ENCODE results near the gene ZFP36L2. TPM values are rescaled to one million over a fixed set of nuclear protein-coding genes. Genes with fewer than 3 reads are reported as not detected.

Gene ZFP36L2, protein sequence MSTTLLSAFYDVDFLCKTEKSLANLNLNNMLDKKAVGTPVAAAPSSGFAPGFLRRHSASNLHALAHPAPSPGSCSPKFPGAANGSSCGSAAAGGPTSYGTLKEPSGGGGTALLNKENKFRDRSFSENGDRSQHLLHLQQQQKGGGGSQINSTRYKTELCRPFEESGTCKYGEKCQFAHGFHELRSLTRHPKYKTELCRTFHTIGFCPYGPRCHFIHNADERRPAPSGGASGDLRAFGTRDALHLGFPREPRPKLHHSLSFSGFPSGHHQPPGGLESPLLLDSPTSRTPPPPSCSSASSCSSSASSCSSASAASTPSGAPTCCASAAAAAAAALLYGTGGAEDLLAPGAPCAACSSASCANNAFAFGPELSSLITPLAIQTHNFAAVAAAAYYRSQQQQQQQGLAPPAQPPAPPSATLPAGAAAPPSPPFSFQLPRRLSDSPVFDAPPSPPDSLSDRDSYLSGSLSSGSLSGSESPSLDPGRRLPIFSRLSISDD
- total RNA-seq = 100 to 1,000 TPM in 3 of 4 donors, 10 to 100 TPM in 1; 90.0 to 141 (median 116) TPM

DNA sequence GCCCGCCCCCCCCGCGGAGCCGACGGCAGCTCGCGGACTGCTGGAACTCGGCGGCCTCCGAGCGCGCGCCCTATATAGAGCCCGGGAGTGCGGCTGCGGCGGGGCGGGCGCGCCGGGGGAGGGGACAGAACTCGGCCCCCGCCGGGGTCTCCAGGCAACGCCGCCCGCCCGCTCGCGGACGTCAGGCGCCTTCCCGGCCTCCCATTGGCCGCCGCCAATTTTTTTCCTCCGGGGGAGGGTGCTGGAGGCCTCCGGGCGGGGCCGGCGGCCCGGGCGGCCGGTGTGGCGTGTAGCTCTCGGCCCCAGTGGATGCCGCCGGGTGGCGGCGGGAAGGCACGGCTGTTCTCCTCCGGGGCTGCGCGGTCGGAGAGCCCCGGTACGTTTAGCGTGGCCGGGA lies at the start of gene ZFP36L2:
Gene ZFP36L2 (minus strand): TSS at position 49 of the 397 bp plus-strand sequence. CDS start 291 bp downstream, outside the sequence.
- peak; percentile 87 to 94 for DNase-seq (ENCODE audit: low spot score in 2 of 2)
- peaks cover 0 to 40% (median 33%) of the 10 kb centered on the region in 4 donors for H3K4me1 ChIP-seq
- TF ChIP-seq POLR2A (IDR thresholded peaks at IDR 0.05) (peak; percentile 86 to 97), EP300 (IDR thresholded peaks at IDR 0.05) (peak; percentile 16 to 74)
- TF ChIP-seq, protein P1, sequence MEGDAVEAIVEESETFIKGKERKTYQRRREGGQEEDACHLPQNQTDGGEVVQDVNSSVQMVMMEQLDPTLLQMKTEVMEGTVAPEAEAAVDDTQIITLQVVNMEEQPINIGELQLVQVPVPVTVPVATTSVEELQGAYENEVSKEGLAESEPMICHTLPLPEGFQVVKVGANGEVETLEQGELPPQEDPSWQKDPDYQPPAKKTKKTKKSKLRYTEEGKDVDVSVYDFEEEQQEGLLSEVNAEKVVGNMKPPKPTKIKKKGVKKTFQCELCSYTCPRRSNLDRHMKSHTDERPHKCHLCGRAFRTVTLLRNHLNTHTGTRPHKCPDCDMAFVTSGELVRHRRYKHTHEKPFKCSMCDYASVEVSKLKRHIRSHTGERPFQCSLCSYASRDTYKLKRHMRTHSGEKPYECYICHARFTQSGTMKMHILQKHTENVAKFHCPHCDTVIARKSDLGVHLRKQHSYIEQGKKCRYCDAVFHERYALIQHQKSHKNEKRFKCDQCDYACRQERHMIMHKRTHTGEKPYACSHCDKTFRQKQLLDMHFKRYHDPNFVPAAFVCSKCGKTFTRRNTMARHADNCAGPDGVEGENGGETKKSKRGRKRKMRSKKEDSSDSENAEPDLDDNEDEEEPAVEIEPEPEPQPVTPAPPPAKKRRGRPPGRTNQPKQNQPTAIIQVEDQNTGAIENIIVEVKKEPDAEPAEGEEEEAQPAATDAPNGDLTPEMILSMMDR (IDR thresholded peaks at IDR 0.05) = peak in 3 of 5 experiments; percentile 12 to 52 (median 34)
- H3K27me3 ChIP-seq = no peaks in the 10 kb centered on the region
- H3K9me3 ChIP-seq = no peaks in the 10 kb centered on the region
- peaks cover 10 to 48% (median 19%) of the 10 kb centered on the region in 3 donors for H3K36me3 ChIP-seq
- H3K4me3 ChIP-seq = peak within 1 kb of the TSS; percentile 61 to 99 (median 95)
- peak within 1 kb of the TSS; percentile 99 to 100 (median 100) for H3K27ac ChIP-seq
- 0 to 1% methylated on average over 14 to 29 of the region's 58 CpGs for WGBS, 2 donors

DNA sequence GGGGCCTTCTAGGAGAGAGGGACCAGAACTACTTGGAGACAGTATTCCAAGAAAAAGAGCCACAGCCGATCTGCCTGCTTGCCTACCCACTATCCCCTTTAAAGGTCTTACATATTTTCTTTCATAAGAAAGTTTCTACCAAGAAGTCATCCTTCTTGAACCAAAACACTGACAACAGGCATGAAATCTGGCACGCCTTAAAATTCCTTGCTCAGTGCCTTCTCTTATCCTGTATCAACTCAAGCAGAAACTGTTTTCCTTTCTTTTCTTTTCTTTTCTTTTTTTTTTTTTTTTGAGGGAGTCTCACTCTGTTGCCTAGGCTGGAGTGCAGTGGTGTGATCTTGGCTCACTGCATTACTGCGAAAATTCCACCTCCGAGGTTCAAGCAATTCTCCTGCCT lies 48.3 kb upstream of the ZFP36L2 start:
- Histone ChIP-seq H3K9me3 (no peaks in the 10 kb centered on the region), H3K27ac (peak overlapping the region in 2 of 4 donors; percentile 17 to 73), H3K4me1 (peaks cover 0 to 56% (median 27%) of the 10 kb centered on the region in 4 donors), H3K36me3 (peaks cover 0 to 2% (median 0%) of the 10 kb centered on the region in 3 donors), H3K27me3 (no peaks in the 10 kb centered on the region), H3K4me3 (no peak overlapping the region)
- no peak for DNase-seq (ENCODE audit: low spot score in 2 of 2)
- TF ChIP-seq POLR2A (IDR thresholded peaks at IDR 0.05) (no peak), EP300 (IDR thresholded peaks at IDR 0.05) (no peak)
- TF ChIP-seq, protein P1 (IDR thresholded peaks at IDR 0.05) = no peak
- WGBS, 2 donors = 86 to 95% methylated on average over 4 of the region's 4 CpGs

DNA sequence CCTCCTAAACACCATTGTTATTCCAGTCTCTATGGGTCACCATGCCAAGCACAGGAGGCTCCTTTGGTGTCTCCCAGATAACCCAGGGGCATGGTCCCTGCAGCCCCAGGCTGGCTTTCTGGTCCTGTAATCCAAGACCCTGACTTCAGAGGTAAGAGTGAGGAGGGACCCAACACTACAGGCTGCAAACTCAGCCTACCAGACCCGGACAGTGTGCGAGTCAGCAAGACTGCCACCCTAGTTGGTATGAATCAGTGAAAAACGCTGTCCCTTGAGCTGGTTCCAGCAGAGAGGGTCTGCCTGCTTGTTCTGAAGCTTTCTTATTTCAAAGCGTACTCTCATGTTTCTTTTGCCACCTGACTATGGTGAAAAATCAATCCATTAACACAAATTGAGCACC lies 47.6 kb upstream of the ZFP36L2 start:
- WGBS, 2 donors = 69 to 75% methylated on average over 4 of the region's 4 CpGs
- Histone ChIP-seq H3K4me3 (no peak overlapping the region), H3K4me1 (peaks cover 0 to 63% (median 33%) of the 10 kb centered on the region in 4 donors), H3K27me3 (no peaks in the 10 kb centered on the region), H3K9me3 (no peaks in the 10 kb centered on the region), H3K36me3 (no peaks in the 10 kb centered on the region), H3K27ac (peak overlapping the region in 1 of 4 donors; percentile 73)
- TF ChIP-seq, protein P1 (IDR thresholded peaks at IDR 0.05) = no peak
- TF ChIP-seq POLR2A (IDR thresholded peaks at IDR 0.05) (no peak), EP300 (IDR thresholded peaks at IDR 0.05) (no peak)
- DNase-seq (ENCODE audit: low spot score in 2 of 2) = no peak

DNA sequence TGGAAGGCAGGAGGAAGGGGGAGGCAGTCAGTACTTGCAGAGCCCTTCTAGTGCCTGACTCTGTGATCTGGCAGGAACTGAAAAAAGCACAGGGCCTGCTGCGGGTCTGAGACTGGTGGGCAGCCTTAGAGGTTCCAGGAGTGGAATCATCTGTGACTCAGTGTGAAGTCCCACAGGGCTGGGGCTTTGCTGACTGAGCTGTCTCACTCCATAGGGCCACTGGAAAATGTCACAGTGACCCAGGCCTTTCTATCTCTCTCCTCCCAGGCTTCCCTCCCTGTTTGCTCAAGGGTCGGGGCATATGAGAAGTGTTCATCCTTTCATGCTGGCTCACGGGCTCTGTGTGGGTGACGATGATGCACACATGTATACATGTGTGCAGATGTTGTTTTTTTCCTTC lies 47.1 kb upstream of the ZFP36L2 start:
- Histone ChIP-seq H3K27me3 (no peaks in the 10 kb centered on the region), H3K27ac (peak overlapping the region in 2 of 4 donors; percentile 41 to 73), H3K4me3 (no peak overlapping the region), H3K36me3 (no peaks in the 10 kb centered on the region), H3K4me1 (peaks cover 0 to 64% (median 38%) of the 10 kb centered on the region in 4 donors), H3K9me3 (no peaks in the 10 kb centered on the region)
- WGBS, 2 donors = 13 to 29% methylated on average over 4 of the region's 4 CpGs
- no peak for TF ChIP-seq EP300 (IDR thresholded peaks at IDR 0.05)
- TF ChIP-seq, protein P1 (IDR thresholded peaks at IDR 0.05) = no peak
- TF ChIP-seq POLR2A (IDR thresholded peaks at IDR 0.05) = no peak
- DNase-seq (ENCODE audit: low spot score in 2 of 2) = no peak

All from tibial nerve (tissue), 4 donors.